Osteoblast (primary cell): ENCODE results near the gene CACNB2. TPM values are rescaled to one million over a fixed set of nuclear protein-coding genes. Genes with fewer than 3 reads are reported as not detected.

Experiments used
- DNase-seq: peaks from one replicate; pipeline ENCODE4 v3.0.0; 2011; ENCODE audit warnings: low spot score, mixed read lengths; ENCODE audit not compliant: insufficient read length; ENCODE audit errors: missing footprints
- H2AFZ ChIP-seq: 2 replicates; pipeline ENCODE4 v1.6.0; 2011; ENCODE audit warnings: mild to moderate bottlenecking, low read length
- H3K27ac ChIP-seq: 2 replicates; pipeline ENCODE4 v1.5.1; 2011; ENCODE audit warnings: mild to moderate bottlenecking, low read depth, low read length, moderate library complexity
- H3K27me3 ChIP-seq: 2 replicates; pipeline ENCODE4 v1.6.0; 2012; ENCODE audit warnings: mild to moderate bottlenecking, control low read depth, inconsistent platforms, low read length, moderate library complexity; ENCODE audit not compliant: insufficient read depth
- H3K36me3 ChIP-seq: 2 replicates; pipeline ENCODE4 v1.5.1; 2011; ENCODE audit warnings: mild to moderate bottlenecking, low read length, control low read depth, moderate library complexity; ENCODE audit not compliant: insufficient read depth
- H3K4me1 ChIP-seq: 2 replicates; pipeline ENCODE4 v1.5.1; 2011; ENCODE audit warnings: mild to moderate bottlenecking, low read length, control low read depth, moderate library complexity; ENCODE audit not compliant: insufficient read depth
- H3K4me2 ChIP-seq: 2 replicates; pipeline ENCODE4 v1.6.0; 2011; ENCODE audit warnings: mild to moderate bottlenecking, low read length; ENCODE audit not compliant: insufficient read depth
- H3K4me3 ChIP-seq: fragments of 200-600 bp; sonication (generic); 3 replicates; pipeline ENCODE4 v1.5.1; 2012; ENCODE audit warnings: mild to moderate bottlenecking, low read length, inconsistent platforms; ENCODE audit not compliant: insufficient read depth
- H3K79me2 ChIP-seq: 2 replicates; pipeline ENCODE4 v1.6.0; 2012; ENCODE audit warnings: mild to moderate bottlenecking, low read length, control low read depth, inconsistent platforms; ENCODE audit not compliant: insufficient read depth
- H3K9me3 ChIP-seq: 2 replicates; pipeline ENCODE4 v1.5.1; 2011; ENCODE audit warnings: low read depth, low read length, control low read depth
- H4K20me1 ChIP-seq: 2 replicates; pipeline ENCODE4 v1.6.0; 2012; ENCODE audit warnings: mild to moderate bottlenecking, low read length, control low read depth; ENCODE audit not compliant: insufficient read depth
- CTCF ChIP-seq: IDR thresholded peaks from 2 replicates; pipeline ENCODE4 v1.5.1; 2011; ENCODE audit warnings: mild to moderate bottlenecking, low read depth, low read length, moderate library complexity; ENCODE audit errors: extremely low read depth
- total RNA-seq: library from RNA; depleted of rRNA; stranded (reverse); fragments of >200 nt; gene quantifications from 2 replicates; pipeline ENCODE4 v1.2.3, GENCODE V29; 2012

The CACNB2 gene
- total RNA-seq, 1 donor, result under 0.01 TPM

GRCh38 chr10:18310761-18311160 is 170.5 kb downstream of the CACNB2 start:
- no peak for TF ChIP-seq CTCF
- Histone ChIP-seq H4K20me1 (no peaks in the 10 kb centered on the region), H3K79me2 (no peaks in the 10 kb centered on the region), H3K27me3 (no peaks in the 10 kb centered on the region), H3K27ac (no peak overlapping the region), H3K4me2 (no peak overlapping the region), H2AFZ (no peak overlapping the region), H3K4me1 (no peaks in the 10 kb centered on the region), H3K36me3 (no peaks in the 10 kb centered on the region), H3K4me3 (no peak overlapping the region), H3K9me3 (no peaks in the 10 kb centered on the region)
- DNase-seq, result no peak

GRCh38 chr10:18312374-18313139 is 172.3 kb downstream of the CACNB2 start:
- peak; percentile 59 for TF ChIP-seq CTCF
- H3K4me2 ChIP-seq, result no peak overlapping the region

GRCh38 chr10:18313140-18313530 is 172.9 kb downstream of the CACNB2 start:
- no peaks in the 10 kb centered on the region for H3K4me1 ChIP-seq
- no peaks in the 10 kb centered on the region for H3K79me2 ChIP-seq
- H3K4me3 ChIP-seq, result no peak overlapping the region
- no peak for DNase-seq
- no peaks in the 10 kb centered on the region for H4K20me1 ChIP-seq
- H3K4me2 ChIP-seq, result no peak overlapping the region
- H2AFZ ChIP-seq, result no peak overlapping the region
- H3K27ac ChIP-seq, result no peak overlapping the region
- no peak for TF ChIP-seq CTCF
- H3K36me3 ChIP-seq, result no peaks in the 10 kb centered on the region
- H3K9me3 ChIP-seq, result no peaks in the 10 kb centered on the region
- H3K27me3 ChIP-seq, result no peaks in the 10 kb centered on the region

More at GRCh38 chr10:18312374-18313139, 172.3 kb downstream of the CACNB2 start:
- no peak overlapping the region for H3K4me3 ChIP-seq
- no peaks in the 10 kb centered on the region for H3K4me1 ChIP-seq
- DNase-seq, result no peak
- no peaks in the 10 kb centered on the region for H3K9me3 ChIP-seq
- H3K79me2 ChIP-seq, result no peaks in the 10 kb centered on the region
- H4K20me1 ChIP-seq, result no peaks in the 10 kb centered on the region
- H3K27ac ChIP-seq, result no peak overlapping the region
- H3K27me3 ChIP-seq, result no peaks in the 10 kb centered on the region
- H2AFZ ChIP-seq, result peak overlapping the region; percentile 56
- no peaks in the 10 kb centered on the region for H3K36me3 ChIP-seq

GRCh38 chr10:18313626-18314025 is 173.4 kb downstream of the CACNB2 start:
- H3K4me1 ChIP-seq, result no peaks in the 10 kb centered on the region
- DNase-seq, result no peak

More at GRCh38 chr10:18313626-18314025, 173.4 kb downstream of the CACNB2 start:
- H3K4me3 ChIP-seq, result no peak overlapping the region
- no peak overlapping the region for H3K4me2 ChIP-seq
- no peaks in the 10 kb centered on the region for H3K27me3 ChIP-seq
- no peaks in the 10 kb centered on the region for H4K20me1 ChIP-seq
- no peak for TF ChIP-seq CTCF
- no peak overlapping the region for H2AFZ ChIP-seq
- no peaks in the 10 kb centered on the region for H3K9me3 ChIP-seq
- no peaks in the 10 kb centered on the region for H3K36me3 ChIP-seq
- no peaks in the 10 kb centered on the region for H3K79me2 ChIP-seq
- H3K27ac ChIP-seq, result no peak overlapping the region
